H1 (cell line): ENCODE measurements around the gene SAP30L. TPM values are rescaled to one million over a fixed set of nuclear protein-coding genes. Genes with fewer than 3 reads are reported as not detected.

Source experiments
- CTCF ChIA-PET: fragments of 300-600 bp; sonication (Branson Sonifier 250); formaldehyde crosslinking; loops from one replicate; lab custom pipeline; 2021; ENCODE audit not compliant: partially characterized antibody; lab: Charles Lee
- POLR2A ChIA-PET: fragments of 300-600 bp; sonication (Branson Sonifier 250); formaldehyde crosslinking; loops from one replicate; lab custom pipeline; 2021; ENCODE audit warnings: inconsistent platforms; ENCODE audit not compliant: partially characterized antibody; lab: Charles Lee
- DNase-seq, 2 experiments: peaks; one replicate each; pipeline versions ENCODE4 v3.0.0 to v3.0.0-alpha.2; 2010 to 2022; ENCODE audit warnings: low spot score in 2 of 2, low read depth in 1 of 2, mixed read lengths in 1 of 2
- FAIRE-seq: peaks from 2 replicates; lab custom pipeline; 2011; peaks lifted over from hg19 to GRCh38; lab: Jason Lieb, UNC
- H2AFZ ChIP-seq: 2 replicates; pipeline ENCODE4 v1.8.1; 2012; ENCODE audit warnings: low read length, inconsistent platforms
- H2AK5ac ChIP-seq: 2 replicates; pipeline ENCODE4 v1.6.1; 2013; ENCODE audit warnings: low read depth, low read length
- H2BK120ac ChIP-seq: replicated peaks from 2 replicates; pipeline ENCODE3; 2013; ENCODE audit warnings: low read depth, low read length, inconsistent platforms
- H2BK12ac ChIP-seq: 2 replicates; pipeline ENCODE4 v1.6.1; 2013; ENCODE audit warnings: low read depth, low read length
- H2BK15ac ChIP-seq: 2 replicates; pipeline ENCODE4 v1.6.1; 2013; ENCODE audit warnings: low read length
- H2BK20ac ChIP-seq: 2 replicates; pipeline ENCODE4 v1.6.1; 2013; ENCODE audit warnings: low read length
- H2BK5ac ChIP-seq: 2 replicates; pipeline ENCODE4 v1.6.1; 2013; ENCODE audit warnings: low read depth, low read length
- H3K14ac ChIP-seq: 2 replicates; pipeline ENCODE4 v1.6.1; 2013; ENCODE audit warnings: inconsistent platforms; ENCODE audit not compliant: insufficient read length
- H3K18ac ChIP-seq: 2 replicates; pipeline ENCODE4 v1.6.1; 2013; ENCODE audit warnings: low read length; ENCODE audit errors: extremely low read depth
- H3K23ac ChIP-seq: 2 replicates; pipeline ENCODE4 v1.6.1; 2013; ENCODE audit warnings: inconsistent platforms; ENCODE audit not compliant: insufficient read length
- H3K23me2 ChIP-seq: 2 replicates; pipeline ENCODE4 v1.6.1; 2013; ENCODE audit warnings: low read depth, low read length
- H3K27ac ChIP-seq: 2 replicates; pipeline ENCODE4 v1.6.1; 2011; ENCODE audit warnings: low read depth, low read length, inconsistent platforms
- H3K27me3 ChIP-seq, 4 experiments: replicated peaks in 1 of 4; 1 replicate in 1 of 4; 2 replicates in 3 of 4; pipeline versions ENCODE4 v1.6.1 to v1.8.1; 2011 to 2013; ENCODE audit warnings: low read length in 3 of 4, mild to moderate bottlenecking in 3 of 4, inconsistent platforms in 2 of 4, mixed read lengths in 2 of 4, moderate library complexity in 1 of 4; ENCODE audit not compliant: control insufficient read depth in 3 of 4, insufficient read depth in 3 of 4; ENCODE audit errors: extremely low read depth in 1 of 4
- H3K36me3 ChIP-seq, 4 experiments: 2 replicates each; pipeline versions ENCODE4 v1.6.1 to v1.8.1; 2011 to 2013; ENCODE audit warnings: mild to moderate bottlenecking in 4 of 4, low read length in 3 of 4, moderate library complexity in 2 of 4, control low read depth in 1 of 4, inconsistent platforms in 1 of 4; ENCODE audit not compliant: insufficient read depth in 4 of 4, control insufficient read depth in 2 of 4
- H3K4ac ChIP-seq: replicated peaks from 2 replicates; pipeline ENCODE3; 2013; ENCODE audit warnings: low read length, low read depth, mixed read lengths, inconsistent platforms; ENCODE audit not compliant: insufficient read length
- H3K4me1 ChIP-seq, 4 experiments: replicated peaks in 1 of 4; 1 replicate in 1 of 4; 2 replicates in 3 of 4; pipeline versions ENCODE4 v1.6.1 to v1.8.1; 2011 to 2013; ENCODE audit warnings: low read length in 3 of 4, inconsistent platforms in 2 of 4, mixed read lengths in 1 of 4; ENCODE audit not compliant: insufficient read depth in 4 of 4, control insufficient read depth in 3 of 4
- H3K4me2 ChIP-seq, 2 experiments: 2 replicates each; pipeline versions ENCODE4 v1.6.1 to v1.8.1; 2011 to 2013; ENCODE audit warnings: low read depth in 2 of 2, low read length in 2 of 2, control low read depth in 1 of 2, inconsistent platforms in 1 of 2, mild to moderate bottlenecking in 1 of 2; ENCODE audit not compliant: insufficient read depth in 1 of 2
- H3K4me3 ChIP-seq, 4 experiments: fragments of 200-600, 300-600 bp in 1 of 4; sonication (generic), shearing (Covaris generic), sonication (Bioruptor Twin) in 1 of 4; 2 replicates each; pipeline versions ENCODE4 v1.5.1 to v1.8.1; 2011 to 2016; ENCODE audit warnings: low read length in 4 of 4, low read depth in 3 of 4, control low read depth in 2 of 4, inconsistent platforms in 2 of 4, mild to moderate bottlenecking in 2 of 4, mixed read lengths in 1 of 4, moderate library complexity in 1 of 4; ENCODE audit not compliant: insufficient read depth in 2 of 4; ENCODE audit errors: extremely low read depth in 1 of 4
- H3K56ac ChIP-seq: replicated peaks from 2 replicates; pipeline ENCODE3; 2013; ENCODE audit warnings: low read depth, mild to moderate bottlenecking, mixed read lengths, low read length, inconsistent platforms; ENCODE audit not compliant: insufficient read length
- H3K79me1 ChIP-seq: 2 replicates; pipeline ENCODE4 v1.6.1; 2013; ENCODE audit warnings: low read depth, low read length, control low read depth
- H3K79me2 ChIP-seq, 2 experiments: 2 replicates each; pipeline versions ENCODE4 v1.6.1 to v1.8.1; 2012 to 2013; ENCODE audit warnings: low read length in 2 of 2, mild to moderate bottlenecking in 2 of 2, inconsistent platforms in 1 of 2; ENCODE audit not compliant: insufficient read depth in 2 of 2, control insufficient read depth in 1 of 2
- H3K9ac ChIP-seq, 4 experiments: replicated peaks in 1 of 4; 1 replicate in 1 of 4; 2 replicates in 3 of 4; pipeline versions ENCODE4 v1.6.1 to v1.8.1; 2011 to 2013; ENCODE audit warnings: low read depth in 3 of 4, low read length in 3 of 4, control low read depth in 2 of 4, mild to moderate bottlenecking in 2 of 4, moderate library complexity in 2 of 4, inconsistent platforms in 1 of 4; ENCODE audit errors: extremely low read depth in 1 of 4
- H3K9me3 ChIP-seq, 2 experiments: 2 replicates each; pipeline versions ENCODE4 v1.6.1 to v1.8.1; 2012 to 2013; ENCODE audit warnings: mild to moderate bottlenecking in 2 of 2, moderate library complexity in 2 of 2, control low read depth in 1 of 2, inconsistent platforms in 1 of 2, low read depth in 1 of 2, low read length in 1 of 2, mixed read lengths in 1 of 2; ENCODE audit not compliant: insufficient read depth in 2 of 2
- H4K20me1 ChIP-seq, 2 experiments: replicated peaks in 1 of 2; 2 replicates each; pipeline versions ENCODE3 to v1.8.1; 2011 to 2013; ENCODE audit warnings: inconsistent platforms in 2 of 2, low read length in 2 of 2, mild to moderate bottlenecking in 1 of 2; ENCODE audit not compliant: insufficient read depth in 2 of 2, control insufficient read depth in 1 of 2
- H4K5ac ChIP-seq: 2 replicates; pipeline ENCODE4 v1.6.1; 2013; ENCODE audit warnings: low read length, low read depth, mixed read lengths, inconsistent platforms; ENCODE audit not compliant: insufficient read length
- H4K8ac ChIP-seq: 2 replicates; pipeline ENCODE4 v1.8.0; 2013; ENCODE audit warnings: mild to moderate bottlenecking, moderate library complexity, low read length, inconsistent platforms; ENCODE audit not compliant: insufficient read depth; ENCODE audit errors: extremely low read depth
- H4K91ac ChIP-seq: replicated peaks from 2 replicates; pipeline ENCODE3; 2013; ENCODE audit warnings: low read length, mixed read lengths, inconsistent platforms; ENCODE audit not compliant: insufficient read length
- BACH1 ChIP-seq: IDR thresholded peaks from 2 replicates; pipeline ENCODE4 v1.6.1; 2012; ENCODE audit warnings: low read length, improper control_type of control experiment
- EGR1 ChIP-seq: IDR thresholded peaks from 2 replicates; pipeline ENCODE4 v1.6.1; 2011; ENCODE audit warnings: low read depth, low read length, borderline replicate concordance
- GABPA ChIP-seq: IDR thresholded peaks from 2 replicates; pipeline ENCODE4 v1.6.1; 2011; ENCODE audit warnings: mild to moderate bottlenecking, low read length, moderate library complexity, borderline replicate concordance; ENCODE audit not compliant: insufficient read depth
- SAP30 ChIP-seq: fragments of 300-600 bp; sonication (generic); IDR thresholded peaks from 2 replicates; pipeline ENCODE4 v1.7.1; 2012; ENCODE audit warnings: low read length, moderate library complexity, mild to moderate bottlenecking, inconsistent platforms; ENCODE audit not compliant: insufficient read depth, insufficient replicate concordance
- SP2 ChIP-seq: IDR thresholded peaks from 2 replicates; pipeline ENCODE4 v1.6.1; 2012; ENCODE audit warnings: mild to moderate bottlenecking, low read length, inconsistent platforms
- TAF1 ChIP-seq: IDR thresholded peaks from 2 replicates; pipeline ENCODE4 v1.6.1; 2011; ENCODE audit warnings: mild to moderate bottlenecking, low read depth, low read length
- WGBS, 2 experiments: shearing (Covaris generic) in 1 of 2; methylation state at CpG; one replicate each; pipeline versions ENCODE4 v1.1.6 to v1.1.7; 2013 to 2015; ENCODE audit warnings: low lambda C conversion rate in 2 of 2, mixed read lengths in 2 of 2, inconsistent platforms in 1 of 2, low coverage in 1 of 2, missing lambda C conversion rate in 1 of 2; ENCODE audit not compliant: insufficient replicate concordance in 2 of 2, insufficient coverage in 1 of 2, insufficient read length in 1 of 2; ENCODE audit errors: extremely low coverage in 1 of 2, missing lambda C conversion rate in 1 of 2; 5-methylcytosine and 5-hydroxymethylcytosine counted together
- polyA plus RNA-seq, 7 experiments: library from polyadenylated mRNA; depleted of rRNA in 3 of 7; stranded (reverse) in 5 of 7; unstranded in 2 of 7; fragments of >200 nt in 5 of 7; fragments of 200-250 nt in 2 of 7; gene quantifications; 1 replicate in 5 of 7; 2 replicates in 1 of 7; 4 replicates in 1 of 7; pipeline versions ENCODE4 v1.2.1 to v1.2.3, GENCODE V29; 2011 to 2013; ENCODE audit warnings: missing spikeins in 2 of 7, mixed read lengths in 2 of 7
- total RNA-seq: library from RNA; stranded (reverse); fragmentation: NEBNext Ultra II Directional; extraction: Animal tissue kit (Norgen Biotek cat#: 25700); gene quantifications from 2 replicates; pipeline ENCODE4 v1.2.1, GENCODE V29; 2021
- TF ChIP-seq, protein P1 (sequence below): IDR thresholded peaks from 2 replicates; pipeline ENCODE4 v1.6.1; 2011; ENCODE audit warnings: low read depth, mild to moderate bottlenecking, low read length; ENCODE audit not compliant: insufficient read depth

SAP30L gene
- total and polyA plus RNA-seq, 2 of the 8 experiments (the other 6 are each of a cell fraction or from before 2014, with no cell fraction given) = 12.2 to 31.5 TPM

DNA sequence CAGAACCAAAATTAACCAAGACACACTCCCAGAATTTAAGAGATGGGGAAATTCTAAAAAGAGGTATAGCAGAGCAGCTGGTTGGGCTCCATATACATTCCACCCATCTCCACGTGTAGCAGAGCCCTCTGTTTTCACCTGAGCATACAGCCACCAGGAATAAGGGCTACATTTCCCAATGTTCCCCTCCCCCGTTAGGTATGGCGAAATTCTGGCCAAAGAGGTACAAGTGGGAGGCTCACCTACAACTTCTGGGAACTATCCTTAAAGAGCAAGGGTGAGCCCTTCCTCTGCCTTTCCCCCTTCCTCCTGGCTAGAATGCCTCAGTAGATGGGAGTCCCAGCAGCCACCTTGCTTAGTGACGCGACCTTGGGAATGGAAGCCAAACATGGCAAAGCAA lies 5.3 kb upstream of the SAP30L start:
- Histone ChIP-seq H3K18ac (no peak overlapping the region), H3K4me1 (peaks cover 0 to 4% (median 2%) of the 10 kb centered on the region in 4 experiments; a peak in 2 of 7 replicates), H3K56ac (no peak overlapping the region), H3K79me2 (0 out of 4 replicates have a peak, but pooled peaks cover 0 to 3% of the 10 kb centered on the region in 2 experiments), H3K23me2 (peaks cover 9% of the 10 kb centered on the region), H2BK120ac (no peak overlapping the region), H2AFZ (no peak overlapping the region), H2BK20ac (no peak overlapping the region), H3K36me3 (peaks cover 0 to 29% (median 10%) of the 10 kb centered on the region in 4 experiments; a peak in 7 of 8 replicates), H3K14ac (no peak overlapping the region), H3K23ac (no peak overlapping the region), H3K79me1 (no peaks in the 10 kb centered on the region), H3K27me3 (no peaks in the 10 kb centered on the region), H3K9me3 (peaks cover 3% of the 10 kb centered on the region in 2 experiments; a peak in 1 of 4 replicates), H4K5ac (no peak overlapping the region), H4K91ac (no peak overlapping the region), H3K4ac (no peak overlapping the region), H3K27ac (no peak overlapping the region), H2BK15ac (no peak overlapping the region), H3K9ac (no peak overlapping the region), H2BK5ac (no peak overlapping the region), H4K8ac (no peak overlapping the region), H2BK12ac (no peak overlapping the region), H3K4me3 (no peak overlapping the region), H2AK5ac (no peak overlapping the region), H3K4me2 (no peak overlapping the region), H4K20me1 (peaks cover 3 to 5% of the 10 kb centered on the region in 2 experiments)
- CTCF ChIA-PET = interaction anchor here (0.6 to 2.7 kb wide), 4 partner anchors 21 to 190 kb away, joined by 3 to 8 read pairs (median 5); no protein-coding TSS in a partner anchor
- no peak for FAIRE-seq
- DNase-seq = no peak
- POLR2A ChIA-PET = interaction anchor here (1.4 kb wide), 1 partner anchor 38 kb away, joined by 3 read pairs; the partner anchor contains the start of gene HAND1
- 79% methylated on average over 5 of the region's 5 CpGs; no CpG with 5 or more reads in 1 of the 2 experiments for WGBS, 2 experiments
- no peak for TF ChIP-seq SP2
- TF ChIP-seq, protein P1, sequence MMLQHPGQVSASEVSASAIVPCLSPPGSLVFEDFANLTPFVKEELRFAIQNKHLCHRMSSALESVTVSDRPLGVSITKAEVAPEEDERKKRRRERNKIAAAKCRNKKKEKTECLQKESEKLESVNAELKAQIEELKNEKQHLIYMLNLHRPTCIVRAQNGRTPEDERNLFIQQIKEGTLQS = no peak
- TF ChIP-seq GABPA = no peak
- TF ChIP-seq SAP30 = no peak
- TF ChIP-seq EGR1 = no peak
- no peak for TF ChIP-seq TAF1
- no peak for TF ChIP-seq BACH1
